Measurements from ENCODE around the gene ATP2A3. TPM values are rescaled to one million over a fixed set of nuclear protein-coding genes. Genes with fewer than 3 reads are reported as not detected.

ATP2A3 gene
- total RNA-seq, 1 experiment from 2014 or later = 4.5 TPM

GRCh38 chr17:3940965-3941698 lies 23.1 kb downstream of the ATP2A3 start:
- H3K27me3 Mint-ChIP-seq (ENCODE audit: unreplicated experiment) = no peaks in the 10 kb centered on the region

GRCh38 chr17:3937359-3937758 lies 26.9 kb downstream of the ATP2A3 start:
- Mint-ChIP-seq H3K9me3 (ENCODE audit: low read depth, unreplicated experiment) (no peaks in the 10 kb centered on the region), H3K27me3 (ENCODE audit: unreplicated experiment) (no peaks in the 10 kb centered on the region), H3K27ac (ENCODE audit: unreplicated experiment) (no peak overlapping the region), H3K36me3 (ENCODE audit: insufficient read depth, unreplicated experiment) (no peaks in the 10 kb centered on the region), H3K4me3 (ENCODE audit: low read depth, unreplicated experiment) (no peak overlapping the region), H3K4me1 (ENCODE audit: low read depth, unreplicated experiment) (no peaks in the 10 kb centered on the region)
- no peak for DNase-seq
- TF ChIP-seq CTCF (IDR thresholded peaks at IDR 0.05; ENCODE audit: unreplicated experiment) = no peak
- intact Hi-C loops (cut with micrococcal nuclease; ENCODE audit: unreplicated experiment) = no loop called here
- CTCF ChIA-PET = no interaction called here
- BruUV-seq (replicated peaks) = no TSS peak

More at GRCh38 chr17:3940965-3941698, 23.1 kb downstream of the ATP2A3 start:
- BruUV-seq (replicated peaks) = no TSS peak
- Mint-ChIP-seq H3K4me3 (ENCODE audit: low read depth, unreplicated experiment) (no peak overlapping the region), H3K36me3 (ENCODE audit: insufficient read depth, unreplicated experiment) (no peaks in the 10 kb centered on the region), H3K4me1 (ENCODE audit: low read depth, unreplicated experiment) (no peaks in the 10 kb centered on the region), H3K9me3 (ENCODE audit: low read depth, unreplicated experiment) (no peaks in the 10 kb centered on the region), H3K27ac (ENCODE audit: unreplicated experiment) (no peak overlapping the region)
- CTCF ChIA-PET = no interaction called here
- no peak for DNase-seq
- intact Hi-C loops (cut with micrococcal nuclease; ENCODE audit: unreplicated experiment) = no loop called here
- no peak for TF ChIP-seq CTCF (IDR thresholded peaks at IDR 0.05; ENCODE audit: unreplicated experiment)

DNA sequence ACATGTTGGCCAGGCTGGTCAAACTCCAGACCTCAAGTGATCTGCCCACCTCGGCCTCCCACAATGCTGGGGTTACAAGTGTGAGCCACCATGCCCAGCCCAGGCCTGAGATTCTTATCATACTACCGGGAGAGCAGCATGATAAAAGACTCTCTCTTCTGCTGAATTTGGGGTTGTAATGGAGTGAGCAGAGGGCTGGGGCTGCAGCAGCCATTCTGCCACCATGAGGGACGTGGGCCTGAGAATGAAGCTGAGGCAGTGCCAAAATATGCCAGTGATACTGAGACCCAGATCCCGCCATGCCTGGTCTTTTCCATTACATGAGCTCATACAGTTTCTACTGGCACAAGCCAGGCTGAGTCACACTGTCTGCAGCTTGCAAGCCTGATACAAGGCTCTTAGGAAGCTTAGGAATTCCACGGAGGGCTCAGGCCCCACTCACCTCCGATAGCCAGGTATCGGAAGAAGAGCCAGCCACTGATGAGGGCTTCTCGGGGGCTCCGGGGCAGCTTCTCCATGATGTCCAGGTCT lies 28.3 kb downstream of the ATP2A3 start:
- intact Hi-C loops (cut with micrococcal nuclease; ENCODE audit: unreplicated experiment) = loop anchor here (2.0 kb wide), 1 partner anchor 69 kb away; no protein-coding TSS in a partner anchor
- no peaks in the 10 kb centered on the region for H3K36me3 Mint-ChIP-seq (ENCODE audit: insufficient read depth, unreplicated experiment)
- CTCF ChIA-PET = interaction anchor here (0.5 kb wide), 1 partner anchor 8 kb away, joined by 4 read pairs; no protein-coding TSS in a partner anchor
- H3K4me3 Mint-ChIP-seq (ENCODE audit: low read depth, unreplicated experiment) = no peak overlapping the region
- no peak overlapping the region for H3K27ac Mint-ChIP-seq (ENCODE audit: unreplicated experiment)
- no peaks in the 10 kb centered on the region for H3K9me3 Mint-ChIP-seq (ENCODE audit: low read depth, unreplicated experiment)
- DNase-seq = no peak
- no peak for TF ChIP-seq CTCF (IDR thresholded peaks at IDR 0.05; ENCODE audit: unreplicated experiment)
- no TSS peak for BruUV-seq (replicated peaks)
- no peaks in the 10 kb centered on the region for H3K27me3 Mint-ChIP-seq (ENCODE audit: unreplicated experiment)
- H3K4me1 Mint-ChIP-seq (ENCODE audit: low read depth, unreplicated experiment) = no peaks in the 10 kb centered on the region

- peak; percentile 48 for TF ChIP-seq CTCF (IDR thresholded peaks at IDR 0.05; ENCODE audit: unreplicated experiment)
- Mint-ChIP-seq H3K9me3 (ENCODE audit: low read depth, unreplicated experiment) (no peaks in the 10 kb centered on the region), H3K4me1 (ENCODE audit: low read depth, unreplicated experiment) (no peaks in the 10 kb centered on the region), H3K4me3 (ENCODE audit: low read depth, unreplicated experiment) (no peak overlapping the region), H3K36me3 (ENCODE audit: insufficient read depth, unreplicated experiment) (no peaks in the 10 kb centered on the region), H3K27ac (ENCODE audit: unreplicated experiment) (no peak overlapping the region), H3K27me3 (ENCODE audit: unreplicated experiment) (no peaks in the 10 kb centered on the region)
- CTCF ChIA-PET = interaction anchor here (0.6 to 1.0 kb wide), 3 partner anchors 13 to 77 kb away, joined by 3 to 4 read pairs (median 4); no protein-coding TSS in a partner anchor
- peak; percentile 73 for DNase-seq
- no TSS peak for BruUV-seq (replicated peaks)
- intact Hi-C loops (cut with micrococcal nuclease; ENCODE audit: unreplicated experiment) = loop anchor here (2.0 kb wide), 1 partner anchor 70 kb away; no protein-coding TSS in a partner anchor
These were observed 29.1 kb downstream of the ATP2A3 start for GRCh38 chr17:3935140-3935542.
